ENCODE results near the gene TBL3. TPM values are rescaled to one million over a fixed set of nuclear protein-coding genes. Genes with fewer than 3 reads are reported as not detected.

Gene TBL3
- total and polyA plus RNA-seq, 2 of the 8 experiments (the other 6 are each of a cell fraction or from before 2014, with no cell fraction given): 65.8 to 137 TPM

GRCh38 chr16:2003827-2004641, 32.2 kb downstream of the TBL3 start (continued):
- TF ChIP-seq CHD7 (IDR thresholded peaks at IDR 0.05; ENCODE audit: insufficient replicate concordance, low read length): no peak
- TF ChIP-seq CEBPB (IDR thresholded peaks at IDR 0.05; ENCODE audit: low read depth, low read length): peak; percentile 26; the same call in 1 of the 2 replicates
- TF ChIP-seq NRF1 (IDR thresholded peaks at IDR 0.05; ENCODE audit: low read depth, low read length): no peak
- TF ChIP-seq, protein P1, sequence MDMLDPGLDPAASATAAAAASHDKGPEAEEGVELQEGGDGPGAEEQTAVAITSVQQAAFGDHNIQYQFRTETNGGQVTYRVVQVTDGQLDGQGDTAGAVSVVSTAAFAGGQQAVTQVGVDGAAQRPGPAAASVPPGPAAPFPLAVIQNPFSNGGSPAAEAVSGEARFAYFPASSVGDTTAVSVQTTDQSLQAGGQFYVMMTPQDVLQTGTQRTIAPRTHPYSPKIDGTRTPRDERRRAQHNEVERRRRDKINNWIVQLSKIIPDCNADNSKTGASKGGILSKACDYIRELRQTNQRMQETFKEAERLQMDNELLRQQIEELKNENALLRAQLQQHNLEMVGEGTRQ (IDR thresholded peaks at IDR 0.05; ENCODE audit: low read length): peak; percentile 53
- peak; percentile 81 for TF ChIP-seq E2F6 (IDR thresholded peaks at IDR 0.05)
- no peak for TF ChIP-seq HDAC6 (IDR thresholded peaks at IDR 0.05; ENCODE audit: low read depth, low read length)
- TF ChIP-seq EZH2 (IDR thresholded peaks at IDR 0.05; ENCODE audit: low read depth, low read length, severe bottlenecking): no peak

Measured in H1 (cell line).